Loucy (cell line): ENCODE measurements around the gene LRP3.

Experiments
- CTCF ChIP-seq: fragments of 200-600 bp; sonication (generic); conservative IDR thresholded peaks from 2 replicates; pipeline ENCODE4 v1.5.1; 2014; ENCODE audit warnings: mild to moderate bottlenecking, antibody characterized with exemption, low read length
- EZH2phosphoT487 ChIP-seq: fragments of 200-600 bp; IDR thresholded peaks from 2 replicates; pipeline ENCODE4 v1.6.1; 2018; ENCODE audit warnings: antibody characterized with exemption, mild to moderate bottlenecking, moderate library complexity, borderline replicate concordance

GRCh38 chr19:33225458-33225926 lies 31.4 kb downstream of the LRP3 start, which contains the start of gene SLC7A10:
- TF ChIP-seq CTCF (no peak), EZH2phosphoT487 (no peak)
